Eye (tissue), 1 donor: Measurements from ENCODE around the gene LDB2.

Source experiments
- DNase-seq: peaks from one replicate; pipeline ENCODE4 v3.0.0-alpha.2; 2015

The LDB2 gene

GRCh38 chr4:16717266-16717970 lies 181.0 kb downstream of the LDB2 start:
- no peak for DNase-seq

DNA sequence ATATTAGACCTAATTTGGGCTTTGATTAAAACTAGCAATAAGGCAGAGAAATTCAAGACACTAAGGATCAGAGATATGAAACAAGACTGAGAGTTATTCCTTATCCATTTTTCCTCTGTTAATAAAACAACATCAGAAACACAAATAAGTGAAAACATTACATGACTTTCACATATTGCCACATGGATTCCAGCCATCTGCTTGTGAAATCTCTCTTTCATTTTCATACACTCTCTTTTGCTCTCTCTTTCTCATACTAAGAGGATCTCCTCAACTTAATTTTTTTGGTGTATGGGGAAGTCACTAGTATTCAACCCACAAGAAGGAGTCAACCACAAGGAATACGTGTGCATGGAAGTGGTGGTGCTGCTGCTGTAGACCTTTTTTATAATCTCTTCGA lies 183.0 kb downstream of the LDB2 start:
- DNase-seq: no peak

- DNase-seq: no peak
Measured at GRCh38 chr4:16714191-16714590, 184.3 kb downstream of the LDB2 start.

GRCh38 chr4:16713696-16714095 lies 184.7 kb downstream of the LDB2 start:
- DNase-seq: no peak

GRCh38 chr4:16713271-16713670 lies 185.2 kb downstream of the LDB2 start:
- DNase-seq: no peak

GRCh38 chr4:16710198-16710597 lies 188.2 kb downstream of the LDB2 start:
- no peak for DNase-seq

DNA sequence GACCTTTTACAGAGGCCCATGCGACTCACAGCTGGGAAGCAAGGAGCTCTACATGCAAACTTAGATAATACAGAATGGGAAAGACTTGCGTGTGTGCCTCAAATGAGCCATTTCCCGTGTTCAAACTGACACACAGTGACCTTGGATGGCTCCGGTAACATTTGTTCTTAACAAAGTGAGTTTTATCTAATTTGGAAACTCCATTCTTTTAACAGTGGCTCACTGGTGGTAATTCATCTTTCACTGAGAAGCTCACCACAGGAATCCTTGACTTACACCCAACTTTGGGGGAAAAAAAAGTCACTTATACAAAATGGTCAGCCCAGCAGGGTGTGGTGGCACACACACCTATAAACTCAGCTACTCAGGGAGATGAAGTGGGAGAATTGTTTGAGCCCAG lies 190.6 kb downstream of the LDB2 start:
- DNase-seq: no peak

DNA sequence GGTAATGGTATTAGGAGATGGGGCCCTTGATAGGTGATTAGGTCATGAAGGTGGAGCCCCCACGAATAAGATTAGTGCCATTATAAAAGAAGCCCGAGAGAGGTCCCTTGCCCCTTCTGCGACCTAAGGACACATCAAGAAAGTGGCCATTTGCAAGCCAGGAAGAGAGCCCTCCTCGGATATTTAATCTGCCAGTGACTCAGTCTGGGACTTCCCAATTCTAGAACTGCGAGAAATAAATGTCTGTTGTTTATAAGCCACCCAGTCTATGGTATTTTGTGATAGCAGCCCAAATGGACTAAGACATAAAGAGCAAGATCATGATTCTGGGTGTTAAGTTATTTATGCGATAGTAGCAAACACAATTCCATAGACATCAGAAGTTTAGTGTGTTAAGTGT lies 192.2 kb downstream of the LDB2 start:
- no peak for DNase-seq

DNA sequence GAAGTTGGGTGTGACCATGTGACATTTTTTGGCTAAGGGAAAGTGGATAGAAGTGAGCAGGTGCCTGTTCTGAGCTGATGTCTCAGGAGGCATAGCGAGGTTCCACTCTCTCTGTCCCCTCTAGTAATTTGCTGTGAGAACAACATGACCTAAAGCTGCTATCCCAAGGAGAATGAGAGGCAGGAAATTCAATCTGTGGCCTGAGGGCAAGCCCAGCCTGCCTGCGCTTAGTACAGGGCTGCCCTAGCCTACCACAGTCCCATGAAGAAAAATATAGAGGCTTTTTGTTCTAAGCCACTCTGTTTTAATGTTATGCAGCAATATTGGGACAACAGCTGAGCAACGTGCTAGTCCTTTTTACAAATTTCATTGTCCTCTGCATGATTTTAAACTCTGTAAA lies 193.1 kb downstream of the LDB2 start:
- no peak for DNase-seq

- DNase-seq: no peak
Measured at GRCh38 chr4:16704489-16704888, 194.0 kb downstream of the LDB2 start.

DNA sequence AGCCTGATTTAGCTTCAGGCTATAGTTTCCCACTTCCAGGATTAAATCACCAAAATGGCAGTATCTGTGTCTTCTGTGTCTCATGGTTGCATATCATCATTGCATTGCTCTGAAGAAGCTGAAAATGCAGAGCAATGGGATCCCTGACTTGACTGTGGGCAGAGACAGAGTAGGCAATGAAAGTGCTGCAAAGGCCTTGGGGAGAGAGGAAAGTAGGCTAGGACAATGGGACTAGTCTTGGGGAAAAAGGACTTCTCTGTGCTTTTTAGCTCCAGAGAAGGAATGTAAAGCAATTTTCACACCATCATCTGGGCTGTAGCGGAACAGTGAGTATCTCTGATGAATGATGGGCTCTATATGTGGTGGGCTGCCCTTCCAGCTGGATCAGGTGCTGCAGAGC lies 202.5 kb downstream of the LDB2 start:
- DNase-seq: no peak

DNA sequence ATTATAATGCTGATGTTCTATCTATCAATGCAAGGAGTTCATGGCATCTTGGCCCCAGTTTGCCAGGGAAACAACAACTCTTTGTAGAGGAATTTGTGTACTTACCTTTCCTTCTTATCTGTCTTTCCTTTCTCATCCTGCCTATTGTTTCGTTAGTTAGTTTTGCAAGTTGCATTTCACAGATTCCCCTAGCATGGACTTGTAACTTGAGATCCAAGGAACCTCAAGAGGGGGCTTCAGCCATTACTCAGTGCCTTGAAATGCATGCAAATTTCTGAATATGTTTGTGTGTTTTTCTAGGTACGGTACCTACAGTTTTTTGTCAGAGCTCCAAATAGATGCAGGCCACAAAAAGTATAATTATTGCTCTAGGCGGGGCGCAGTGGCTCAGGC lies 203.6 kb downstream of the LDB2 start:
- no peak for DNase-seq

DNA sequence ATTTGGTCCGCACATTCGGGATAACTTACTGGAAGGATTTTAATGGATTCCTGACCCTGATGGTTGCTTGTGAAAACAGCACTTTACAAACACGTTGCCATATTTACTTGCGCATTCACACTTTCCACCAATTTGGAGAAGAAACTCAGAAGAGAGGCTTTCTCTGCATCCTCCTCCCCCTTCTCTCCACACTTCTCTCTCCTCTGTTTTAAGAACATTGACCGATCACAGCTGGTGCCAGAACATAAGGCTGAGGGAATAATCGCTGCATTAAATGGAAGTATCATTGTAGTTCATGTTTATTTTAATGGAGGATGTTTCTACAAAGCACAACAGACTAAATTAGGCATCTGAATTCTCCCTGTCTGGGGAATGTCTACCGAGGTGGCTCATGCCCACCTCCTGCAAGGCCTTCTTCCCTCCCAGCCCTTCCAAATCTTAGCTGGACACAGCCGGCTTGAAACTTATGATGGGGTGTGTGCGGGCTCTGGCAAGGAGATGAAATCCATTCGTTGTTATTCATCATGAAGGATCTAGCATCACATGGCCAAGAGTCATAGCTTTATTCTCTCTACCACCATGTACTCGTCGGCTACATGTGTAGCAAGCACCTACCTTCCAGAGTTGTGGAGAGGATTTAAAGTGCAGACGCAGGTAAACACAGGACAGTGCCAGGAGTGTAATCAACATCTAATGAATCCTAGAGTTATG lies 204.1 kb downstream of the LDB2 start:
- no peak for DNase-seq

- no peak for DNase-seq
Measured at GRCh38 chr4:16693641-16694040, 204.8 kb downstream of the LDB2 start.

GRCh38 chr4:16692961-16693506 lies 205.4 kb downstream of the LDB2 start:
- no peak for DNase-seq

DNA sequence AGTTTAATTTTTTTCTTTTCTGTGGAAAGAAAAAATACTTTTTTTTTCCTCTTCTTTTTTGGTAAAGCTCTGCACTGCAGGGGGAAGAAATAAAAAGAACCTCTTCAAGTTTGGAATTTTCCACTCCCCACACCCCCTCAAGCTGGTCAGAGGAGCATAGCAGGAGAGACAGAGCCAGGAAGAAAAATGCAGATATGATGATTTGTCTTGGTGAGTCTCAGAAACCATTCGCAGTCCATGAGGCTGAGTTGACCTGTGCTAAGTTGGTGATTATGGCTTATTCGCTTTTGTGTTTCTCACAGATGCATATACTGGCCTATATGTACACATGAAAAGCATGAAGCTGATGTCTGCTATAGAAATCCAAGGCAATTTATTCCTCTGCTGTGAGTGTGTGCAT lies 205.9 kb downstream of the LDB2 start:
- no peak for DNase-seq

- DNase-seq: no peak
Measured at GRCh38 chr4:16692046-16692445, 206.4 kb downstream of the LDB2 start.

GRCh38 chr4:16691450-16691849 lies 207.0 kb downstream of the LDB2 start:
- no peak for DNase-seq

DNA sequence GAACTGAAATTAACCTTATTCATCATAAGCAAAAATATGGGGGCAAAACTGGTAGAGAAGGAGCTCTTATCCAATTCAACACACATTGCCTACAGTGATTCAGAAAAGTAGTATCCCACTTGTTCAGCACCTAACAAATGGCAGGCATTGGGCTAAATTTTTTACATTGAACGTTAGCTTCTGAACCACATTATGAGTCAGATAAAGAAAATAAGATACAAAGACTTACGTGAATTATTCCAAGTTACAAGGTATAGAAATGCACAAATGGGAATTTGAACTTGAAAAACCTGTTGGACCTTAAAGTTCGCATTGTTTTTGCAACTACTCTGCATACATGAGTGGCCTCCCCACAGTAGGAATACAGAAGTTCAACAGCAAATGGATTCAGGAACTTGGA lies 210.6 kb downstream of the LDB2 start:
- DNase-seq: no peak

DNA sequence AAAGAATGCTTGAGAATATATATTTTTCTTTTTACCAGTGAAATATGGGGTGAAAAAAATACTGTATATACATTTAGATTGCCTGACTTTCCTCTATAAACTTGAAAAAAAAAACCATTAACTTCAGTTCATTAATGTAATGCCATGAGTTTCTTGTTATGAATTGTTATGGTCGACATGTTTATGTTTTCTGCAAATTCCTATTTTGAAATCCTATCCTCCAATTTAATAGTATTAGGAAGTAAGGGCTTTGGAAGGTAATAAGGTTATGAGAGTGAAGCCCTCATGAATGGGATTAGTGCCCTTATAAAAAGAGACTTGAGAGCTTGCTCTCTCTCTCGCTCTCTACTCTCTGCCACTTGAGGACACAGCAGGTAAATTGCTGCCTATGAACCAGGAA lies 211.4 kb downstream of the LDB2 start:
- DNase-seq: no peak

DNA sequence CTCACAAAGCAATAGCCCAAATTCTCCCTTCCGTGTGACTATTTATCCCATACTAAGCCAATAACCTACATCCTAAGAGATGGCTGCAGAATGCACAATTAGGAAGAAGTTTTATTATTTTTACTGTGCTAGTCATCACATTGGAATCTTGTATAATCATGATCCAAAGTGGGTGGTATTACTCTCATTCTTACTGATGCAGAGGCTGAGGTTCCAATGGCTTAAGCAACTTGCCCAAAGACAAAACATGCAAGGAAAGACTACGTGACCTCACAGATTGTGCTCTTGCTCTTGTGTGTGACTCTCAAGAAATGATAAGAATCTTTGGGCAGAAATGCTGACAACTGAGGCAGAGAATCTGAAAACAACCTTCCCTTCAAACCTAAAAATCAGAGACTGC lies 212.2 kb downstream of the LDB2 start:
- DNase-seq: no peak

DNA sequence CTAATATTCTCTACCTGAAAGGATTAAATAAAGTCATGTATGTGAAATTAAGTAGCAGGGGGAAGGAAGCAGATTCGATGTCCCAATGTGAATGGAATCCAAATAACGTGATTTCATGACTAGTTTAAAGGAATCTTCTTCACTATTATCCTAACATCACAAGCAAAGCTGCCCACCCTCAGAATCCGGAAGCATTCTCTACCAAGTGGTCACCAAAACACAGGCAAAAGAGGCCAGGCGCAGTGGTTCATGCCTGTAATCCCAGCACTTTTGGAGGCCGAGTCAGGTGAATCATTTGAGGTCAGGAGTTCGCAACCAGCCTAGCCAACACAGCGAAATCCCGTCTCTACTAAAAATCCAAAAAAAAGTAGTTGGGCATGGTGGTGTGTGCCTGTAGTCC lies 212.9 kb downstream of the LDB2 start:
- no peak for DNase-seq

DNA sequence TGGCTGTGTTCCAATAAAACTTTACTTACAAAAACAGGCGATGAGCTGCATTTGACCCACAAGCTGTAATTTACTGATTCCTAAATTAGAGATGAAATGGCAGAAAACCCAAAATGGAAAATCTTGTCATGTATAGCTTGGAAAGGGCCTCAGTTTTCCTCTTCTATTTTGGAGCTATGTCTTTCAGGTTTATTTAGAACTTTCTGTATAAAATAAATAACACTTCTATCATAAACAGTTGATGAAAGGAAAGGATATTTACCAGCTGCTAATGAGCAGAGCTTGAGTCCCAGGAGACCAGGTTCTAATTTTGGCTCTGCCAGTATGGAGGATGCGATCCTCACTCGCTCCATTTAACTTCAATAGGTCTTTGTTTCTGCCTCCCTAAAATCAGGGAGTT lies 213.5 kb downstream of the LDB2 start:
- DNase-seq: no peak

DNA sequence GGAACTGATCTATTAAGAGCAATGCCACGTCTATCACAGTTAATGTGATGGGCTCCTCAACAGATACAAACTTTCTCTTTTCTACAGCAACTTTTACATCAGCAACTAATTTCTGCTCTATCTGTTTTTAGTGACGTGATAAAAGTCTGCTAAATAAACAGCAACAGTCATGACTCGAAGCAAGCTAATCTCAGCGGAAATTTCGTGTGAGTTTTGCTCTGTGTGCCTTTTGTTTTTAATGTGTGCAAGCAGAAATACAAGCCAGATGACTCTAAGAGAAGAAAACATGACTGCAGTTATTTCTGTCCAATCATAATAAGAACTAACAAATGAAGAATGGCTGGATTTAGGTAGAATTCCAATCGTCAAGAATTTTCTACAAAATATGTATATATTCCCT lies 214.3 kb downstream of the LDB2 start:
- DNase-seq: peak; percentile 44

DNA sequence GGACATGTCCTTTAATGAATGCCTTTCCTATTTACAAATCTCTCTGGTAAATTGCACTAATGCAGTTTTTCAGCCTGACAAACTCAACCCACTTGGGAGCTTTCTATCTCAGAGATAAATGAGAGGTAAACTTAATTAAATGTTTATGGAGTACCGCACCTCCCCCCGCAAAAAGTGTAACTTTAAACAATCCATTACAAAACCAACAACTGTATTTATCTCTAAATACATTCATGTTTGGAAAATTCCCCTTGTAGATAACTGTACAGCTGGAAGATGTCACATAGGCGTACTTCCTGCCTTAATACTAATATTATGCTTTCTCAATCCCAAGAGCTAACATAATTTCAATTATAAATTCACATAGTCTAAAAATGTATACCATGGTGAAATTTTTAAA lies 215.5 kb downstream of the LDB2 start:
- no peak for DNase-seq
